GM06990 (cell line): ENCODE results near the gene ADM2.
"Not testable (repeated sequence)": the region's sequence is repeated elsewhere in the genome, so short reads cannot be mapped to it uniquely, and the experiment has no call there.

Experiments
- DNase-seq: peaks from one replicate; pipeline ENCODE4 v3.0.0-alpha.2; 2011; ENCODE audit not compliant: insufficient read length; ENCODE audit errors: extremely low read depth
- H3K27me3 ChIP-seq: replicated peaks from 2 replicates; pipeline ENCODE4 v1.6.0; 2011; ENCODE audit warnings: low read length; ENCODE audit not compliant: control insufficient read depth, insufficient read depth
- H3K36me3 ChIP-seq: 2 replicates; pipeline ENCODE4 v1.5.1; 2011; ENCODE audit warnings: low read length; ENCODE audit not compliant: control insufficient read depth, insufficient read depth
- H3K4me3 ChIP-seq: replicated peaks from 2 replicates; pipeline ENCODE4 v1.5.1; 2011; ENCODE audit warnings: low read depth, mild to moderate bottlenecking, control low read depth, low read length
- TF ChIP-seq, protein P1 (sequence below): IDR thresholded peaks from 2 replicates; pipeline ENCODE4 v1.5.1; 2011; ENCODE audit warnings: low read length, control low read depth, mild to moderate bottlenecking, inconsistent platforms; ENCODE audit not compliant: insufficient read depth, poor library complexity, severe bottlenecking

ADM2 gene

GRCh38 chr22:50531546-50531961, 50.2 kb downstream of the ADM2 start:
- Histone ChIP-seq H3K4me3 (peak overlapping the region; percentile 90), H3K27me3 (no peaks in the 10 kb centered on the region), H3K36me3 (no peaks in the 10 kb centered on the region)
- DNase-seq = peak; percentile 92
- TF ChIP-seq, protein P1, sequence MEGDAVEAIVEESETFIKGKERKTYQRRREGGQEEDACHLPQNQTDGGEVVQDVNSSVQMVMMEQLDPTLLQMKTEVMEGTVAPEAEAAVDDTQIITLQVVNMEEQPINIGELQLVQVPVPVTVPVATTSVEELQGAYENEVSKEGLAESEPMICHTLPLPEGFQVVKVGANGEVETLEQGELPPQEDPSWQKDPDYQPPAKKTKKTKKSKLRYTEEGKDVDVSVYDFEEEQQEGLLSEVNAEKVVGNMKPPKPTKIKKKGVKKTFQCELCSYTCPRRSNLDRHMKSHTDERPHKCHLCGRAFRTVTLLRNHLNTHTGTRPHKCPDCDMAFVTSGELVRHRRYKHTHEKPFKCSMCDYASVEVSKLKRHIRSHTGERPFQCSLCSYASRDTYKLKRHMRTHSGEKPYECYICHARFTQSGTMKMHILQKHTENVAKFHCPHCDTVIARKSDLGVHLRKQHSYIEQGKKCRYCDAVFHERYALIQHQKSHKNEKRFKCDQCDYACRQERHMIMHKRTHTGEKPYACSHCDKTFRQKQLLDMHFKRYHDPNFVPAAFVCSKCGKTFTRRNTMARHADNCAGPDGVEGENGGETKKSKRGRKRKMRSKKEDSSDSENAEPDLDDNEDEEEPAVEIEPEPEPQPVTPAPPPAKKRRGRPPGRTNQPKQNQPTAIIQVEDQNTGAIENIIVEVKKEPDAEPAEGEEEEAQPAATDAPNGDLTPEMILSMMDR = no peak

GRCh38 chr22:50531962-50532674, 50.8 kb downstream of the ADM2 start:
- Histone ChIP-seq H3K36me3 (no peaks in the 10 kb centered on the region), H3K27me3 (no peaks in the 10 kb centered on the region), H3K4me3 (peak overlapping the region; percentile 90)
- peak; percentile 67 for DNase-seq
- TF ChIP-seq, protein P1 = no peak

- TF ChIP-seq, protein P1 = no peak
- Histone ChIP-seq H3K27me3 (no peaks in the 10 kb centered on the region), H3K36me3 (no peaks in the 10 kb centered on the region), H3K4me3 (peak overlapping the region; percentile 90)
- no peak for DNase-seq
These were observed 51.8 kb downstream of the ADM2 start for GRCh38 chr22:50532824-50533796.

GRCh38 chr22:50533856-50534711, 52.7 kb downstream of the ADM2 start:
- H3K27me3 ChIP-seq, DNase-seq, H3K36me3 ChIP-seq: not testable (repeated sequence)
- H3K4me3 ChIP-seq = peak overlapping the region; percentile 24

DNA sequence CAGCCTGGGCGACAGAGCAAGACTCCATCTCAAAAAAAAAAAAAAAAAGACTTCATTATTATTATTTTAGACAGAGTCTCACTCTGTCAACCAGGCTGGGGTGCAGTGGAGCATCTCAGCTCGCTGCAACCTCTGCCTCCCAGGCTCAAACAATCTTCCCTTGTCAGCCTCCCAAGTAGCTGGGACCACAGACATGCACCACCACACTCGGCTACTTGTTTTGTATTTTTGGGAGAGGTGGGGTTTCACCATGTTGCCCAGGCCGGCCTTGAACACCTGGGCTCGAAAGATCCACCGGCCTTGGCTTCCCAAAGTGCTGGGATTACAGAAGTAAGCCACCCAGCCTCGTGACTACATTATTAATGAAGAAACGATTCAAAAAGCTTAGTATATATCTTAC, 53.8 kb downstream of the ADM2 start:
- TF ChIP-seq, protein P1 = no peak
- H3K4me3 ChIP-seq = no peak overlapping the region
- H3K36me3 ChIP-seq = no peaks in the 10 kb centered on the region
- peak; percentile 57 for DNase-seq
- H3K27me3 ChIP-seq = no peaks in the 10 kb centered on the region
